ENCODE data around the gene NFIC.
A peak's percentile ranks its signal among the peaks of the same experiment; 100 is the strongest.

NFIC gene

DNA sequence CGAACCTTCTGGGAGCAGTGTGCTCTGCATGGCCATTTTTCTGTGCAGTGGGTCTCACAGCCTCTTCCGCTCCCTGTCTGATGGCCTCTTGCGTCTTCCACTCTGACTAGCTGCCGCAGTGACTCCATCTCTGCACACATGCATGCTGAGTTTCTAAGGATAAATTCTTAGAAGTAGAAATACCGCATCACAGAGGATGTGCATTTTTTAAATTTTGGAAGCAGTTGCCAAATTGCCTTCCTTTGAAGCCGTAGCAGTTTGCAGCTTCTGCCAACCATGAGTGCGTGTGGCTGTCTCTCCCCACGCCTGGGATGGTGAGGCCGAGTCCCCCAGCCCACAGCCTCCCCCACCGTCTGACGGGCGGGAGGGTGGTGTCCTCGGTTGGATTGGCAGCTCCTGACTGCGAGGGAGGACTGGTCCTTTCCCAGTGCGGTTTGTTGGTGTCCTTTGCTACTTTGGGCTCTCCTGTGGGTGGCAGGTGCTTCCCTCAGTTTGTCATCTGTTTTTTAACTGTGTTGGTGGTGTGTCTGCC lies 149.6 kb downstream of the NFIC start:
- DNase-seq = no peak

DNA sequence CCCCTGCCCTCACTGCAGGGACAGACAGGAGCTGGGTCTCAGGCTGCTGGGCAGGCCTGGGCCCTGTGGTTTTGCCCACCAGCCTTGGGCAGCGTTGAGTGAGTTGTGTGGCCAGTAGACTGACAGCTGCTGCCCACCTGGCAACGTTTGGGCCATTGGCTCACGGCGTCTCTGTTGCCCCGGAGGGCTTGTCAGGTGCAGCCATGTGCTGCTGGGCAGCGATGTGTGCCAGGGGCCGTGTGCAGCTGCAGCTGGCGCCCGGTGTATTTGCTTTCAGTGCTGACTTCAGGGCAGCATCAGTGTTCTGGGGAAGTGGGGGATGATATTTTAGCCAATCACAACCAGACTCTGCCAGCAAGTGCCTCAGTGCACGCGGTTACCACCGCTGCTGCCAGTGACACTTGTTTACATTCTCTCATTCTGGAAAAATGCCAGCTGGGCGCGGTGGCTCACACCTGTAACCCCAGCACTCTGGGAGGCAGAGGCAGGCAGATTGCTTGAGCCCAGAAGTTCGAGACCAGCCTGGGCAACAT lies 150.4 kb downstream of the NFIC start:
- DNase-seq = peak; percentile 92

DNA sequence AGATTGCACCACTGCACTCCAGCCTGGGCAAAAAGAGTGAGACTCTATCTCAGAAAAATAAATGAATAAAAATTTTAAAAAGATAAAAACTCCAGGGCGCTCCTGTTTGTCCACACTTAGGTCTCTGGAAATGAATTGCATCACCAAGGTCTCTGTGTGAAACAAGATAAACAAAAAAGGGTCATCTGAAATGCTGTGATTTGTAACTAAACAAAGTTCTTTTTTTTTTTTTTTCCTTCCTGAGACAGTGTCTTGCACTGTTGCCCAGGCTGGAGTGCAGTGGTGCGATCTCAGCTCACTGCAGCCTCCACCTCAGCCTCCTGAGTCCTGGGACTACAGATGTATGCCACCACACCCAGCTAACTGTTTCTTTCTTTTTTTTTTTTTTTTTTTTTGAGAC lies 151.3 kb downstream of the NFIC start:
- DNase-seq = no peak

- no peak for DNase-seq
Observed at GRCh38 chr19:3518255-3518654, 151.9 kb downstream of the NFIC start.

- DNase-seq = no peak
Observed at GRCh38 chr19:3518659-3519058, 152.3 kb downstream of the NFIC start.

All from NCI-H774 (cell line).